NOMO-1 treated with dmso at 0.1 percent for 144 hours (cell line): ENCODE measurements around the gene ARHGAP22.

Experiments used
- DNase-seq: peaks from one replicate; lab custom pipeline; 2025; ENCODE audit not compliant: unreplicated experiment; lab: John Stamatoyannopoulos, UW

ARHGAP22 gene

GRCh38 chr10:48517482-48517881, 87.4 kb downstream of the ARHGAP22 start:
- DNase-seq = no peak

GRCh38 chr10:48516911-48517310, 88.0 kb downstream of the ARHGAP22 start:
- no peak for DNase-seq

GRCh38 chr10:48514916-48515315, 90.0 kb downstream of the ARHGAP22 start:
- DNase-seq = no peak

DNA sequence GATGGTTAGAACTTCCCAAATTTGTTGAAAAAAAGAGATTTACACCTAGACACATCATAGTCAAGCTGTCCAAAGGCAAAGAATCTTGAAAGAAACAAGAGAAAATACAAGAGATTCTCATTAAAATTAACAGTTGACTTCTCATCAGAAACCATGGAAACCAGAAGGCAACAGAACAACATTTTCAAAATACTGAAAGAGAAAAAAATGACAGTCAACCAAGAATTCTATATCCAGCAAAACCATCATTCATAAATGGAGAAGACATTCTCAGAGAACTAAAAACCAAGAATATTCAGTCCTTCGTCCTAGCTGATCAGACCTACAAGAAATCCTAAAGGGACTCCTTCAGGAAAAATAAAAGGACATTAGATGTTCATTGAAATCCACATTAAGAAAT, 90.6 kb downstream of the ARHGAP22 start:
- no peak for DNase-seq

DNA sequence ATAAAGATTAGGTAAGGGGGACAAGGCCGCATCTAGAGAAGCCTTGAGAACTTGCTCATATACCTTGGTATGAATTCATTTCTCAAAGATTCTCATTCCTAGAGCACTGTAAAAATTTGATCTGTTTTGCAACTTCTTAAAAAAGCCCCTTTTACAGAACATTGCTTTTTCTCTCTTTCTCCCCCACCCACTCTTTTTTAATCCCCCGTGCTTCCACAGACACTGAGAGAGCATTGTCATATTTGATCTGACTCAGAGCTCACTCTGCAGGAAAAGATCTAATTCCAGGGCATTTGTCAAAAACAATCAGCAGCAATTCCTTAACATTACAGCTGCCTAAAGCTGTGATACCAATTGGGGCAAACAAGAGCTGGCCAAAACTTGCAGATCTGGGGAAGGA, 92.0 kb downstream of the ARHGAP22 start:
- DNase-seq = no peak

GRCh38 chr10:48511875-48512231, 93.0 kb downstream of the ARHGAP22 start:
- peak; percentile 55 for DNase-seq

- DNase-seq = no peak
Observed at GRCh38 chr10:48511066-48511874, 93.6 kb downstream of the ARHGAP22 start.

DNA sequence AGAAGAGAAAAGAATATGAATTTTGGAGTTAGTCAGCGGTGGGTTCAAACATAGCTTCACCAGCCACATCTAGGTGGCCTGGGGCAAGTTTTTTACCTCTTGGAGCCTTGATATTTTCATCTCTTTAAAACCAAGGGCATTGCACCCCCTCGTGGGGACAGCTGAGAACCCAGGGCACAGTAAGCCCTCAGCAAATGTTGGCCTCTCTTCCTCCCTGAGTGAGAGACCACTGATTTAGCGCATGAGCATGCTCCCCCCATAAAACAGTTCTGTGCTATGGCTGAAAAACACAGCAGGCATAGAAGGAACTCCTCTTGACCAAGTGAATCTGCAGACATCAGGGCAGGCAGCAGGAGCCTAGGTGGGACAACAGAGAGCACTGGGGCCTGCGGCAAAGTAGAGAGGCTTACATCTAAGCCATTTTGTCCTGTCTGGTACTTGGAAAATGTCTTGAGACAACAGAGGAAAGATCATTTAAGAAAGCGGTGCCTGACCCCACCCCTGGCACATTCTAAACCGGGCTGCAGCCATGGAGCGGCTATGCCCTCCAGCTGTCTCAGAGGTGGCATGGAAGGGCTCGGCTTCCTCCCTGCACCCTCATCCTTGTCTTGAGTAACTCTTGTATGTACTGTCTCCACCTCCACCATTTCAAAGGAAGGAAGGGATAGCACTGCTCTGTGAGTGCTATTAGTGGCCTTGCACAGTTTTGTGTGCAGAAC, 94.7 kb downstream of the ARHGAP22 start:
- DNase-seq = no peak

DNA sequence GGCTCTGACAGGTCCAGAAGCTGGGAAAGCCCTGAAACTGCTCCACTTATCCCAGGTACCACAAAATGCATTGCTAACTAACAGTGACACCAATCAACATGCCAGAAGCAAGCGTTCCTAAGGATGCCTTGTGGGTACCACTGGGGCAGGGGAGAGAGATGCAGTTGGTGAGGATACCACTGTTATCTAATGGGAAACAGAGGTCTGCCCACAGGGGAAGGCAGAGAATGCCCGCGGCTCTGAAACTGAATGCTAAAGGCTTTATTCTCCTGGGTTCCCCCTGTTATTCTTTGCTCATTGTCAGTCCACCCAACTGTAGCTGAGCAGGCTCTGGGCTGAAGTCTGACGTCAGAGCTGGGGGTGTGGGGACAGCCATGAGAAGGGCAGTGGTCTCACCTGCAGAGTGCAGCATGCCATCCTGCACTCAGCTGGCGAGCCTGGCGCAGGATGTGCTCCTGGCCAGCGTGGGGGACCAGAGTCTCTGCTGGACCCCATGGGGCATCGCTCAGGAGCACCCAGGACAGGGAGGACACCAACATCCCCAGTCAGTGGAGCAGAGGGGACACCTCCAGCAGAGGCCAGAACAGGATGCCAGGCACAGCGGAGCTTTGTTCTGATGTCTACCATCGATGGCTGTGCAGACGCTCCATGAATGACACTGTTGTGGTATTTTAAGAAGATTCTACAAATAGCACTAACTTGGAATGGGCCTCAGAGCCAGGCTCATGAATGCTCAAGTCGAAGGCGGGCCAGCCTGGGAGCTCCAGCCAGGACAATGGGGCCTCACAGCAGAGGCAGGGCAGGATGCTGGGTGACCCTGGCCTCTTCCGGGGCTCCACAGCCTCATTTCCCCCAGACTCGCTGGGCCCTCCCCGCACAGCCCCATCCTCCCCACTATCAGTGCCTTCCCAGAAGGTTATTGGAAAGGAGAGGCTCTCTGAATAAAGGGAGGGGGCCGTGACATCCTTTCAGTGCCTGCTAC, 95.8 kb downstream of the ARHGAP22 start:
- no peak for DNase-seq

DNA sequence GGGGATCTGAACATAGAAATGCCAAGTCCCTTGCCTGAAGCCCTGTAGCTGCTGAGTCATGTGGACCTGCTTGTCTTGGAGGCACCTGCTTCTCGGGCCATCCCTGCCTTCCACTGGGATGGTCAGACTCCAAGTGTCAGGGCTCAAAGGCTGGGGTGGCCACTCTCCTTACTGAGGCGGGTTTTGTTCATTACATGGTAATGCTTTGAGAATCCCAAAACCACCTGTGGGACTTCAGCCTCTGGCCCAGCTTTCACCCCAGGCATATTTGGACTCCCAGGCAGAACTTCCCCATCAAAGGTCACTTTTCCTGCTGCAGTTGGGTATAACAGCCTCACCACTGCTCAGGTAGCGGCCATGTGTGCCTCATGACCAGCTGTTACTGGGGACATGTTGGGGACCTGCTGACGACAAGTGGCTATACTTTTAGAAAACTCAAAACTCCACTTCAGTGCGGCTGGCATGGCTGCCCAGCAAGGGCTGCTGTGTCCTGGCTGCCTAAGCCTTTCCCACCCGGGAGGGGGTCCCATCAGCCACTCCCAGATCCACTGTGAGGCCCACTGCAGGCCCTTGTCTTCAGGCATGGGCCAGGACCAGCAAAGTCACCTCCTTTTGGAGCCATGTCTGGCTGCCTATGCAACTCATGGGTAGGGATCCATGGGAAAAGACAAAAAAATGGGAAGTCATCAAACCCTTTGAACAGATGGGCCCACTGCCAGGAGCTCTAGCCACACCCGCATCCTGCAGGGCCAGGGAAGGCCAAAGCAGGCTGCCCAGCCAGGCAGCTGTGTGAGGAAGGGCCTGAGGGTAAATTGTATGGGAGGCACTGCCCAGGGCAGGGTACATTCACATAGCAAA, 96.7 kb downstream of the ARHGAP22 start:
- DNase-seq = no peak

GRCh38 chr10:48507494-48507893, 97.4 kb downstream of the ARHGAP22 start:
- no peak for DNase-seq

DNA sequence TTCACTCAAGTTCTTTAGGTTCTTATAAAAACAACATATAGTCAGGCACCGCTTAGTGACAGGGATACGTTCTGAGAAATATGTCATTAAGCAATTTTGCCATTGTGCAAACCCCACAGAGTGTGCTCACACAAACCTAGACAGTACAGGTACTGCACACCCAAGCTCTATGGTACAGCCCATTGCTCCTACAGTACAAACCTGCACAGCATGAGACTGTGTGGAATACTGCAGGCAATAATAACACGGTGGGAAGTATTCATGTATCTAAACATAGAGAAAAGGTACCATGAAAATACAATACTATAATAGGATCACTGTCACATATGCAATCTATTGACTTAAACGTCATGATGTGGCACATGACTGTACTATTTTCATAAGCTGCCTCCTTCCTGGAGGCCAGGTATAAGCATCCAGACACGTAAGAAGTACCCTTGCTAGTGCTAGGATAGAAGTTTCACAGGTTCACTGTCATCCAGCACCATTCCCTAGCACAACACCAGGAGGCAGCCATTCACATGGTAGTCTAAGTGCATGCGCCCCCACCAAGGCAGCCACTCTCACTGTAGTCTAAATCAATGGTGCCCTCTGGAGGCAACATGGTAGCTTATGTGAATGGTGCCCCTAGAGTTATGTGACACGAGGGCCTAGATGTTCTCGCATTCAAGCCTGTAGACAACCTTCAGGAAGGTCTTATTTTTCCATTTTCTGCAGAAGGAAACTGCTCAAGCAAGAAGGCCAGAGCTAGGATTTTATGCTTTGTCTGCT, 98.5 kb downstream of the ARHGAP22 start:
- peak; percentile 60 for DNase-seq

DNA sequence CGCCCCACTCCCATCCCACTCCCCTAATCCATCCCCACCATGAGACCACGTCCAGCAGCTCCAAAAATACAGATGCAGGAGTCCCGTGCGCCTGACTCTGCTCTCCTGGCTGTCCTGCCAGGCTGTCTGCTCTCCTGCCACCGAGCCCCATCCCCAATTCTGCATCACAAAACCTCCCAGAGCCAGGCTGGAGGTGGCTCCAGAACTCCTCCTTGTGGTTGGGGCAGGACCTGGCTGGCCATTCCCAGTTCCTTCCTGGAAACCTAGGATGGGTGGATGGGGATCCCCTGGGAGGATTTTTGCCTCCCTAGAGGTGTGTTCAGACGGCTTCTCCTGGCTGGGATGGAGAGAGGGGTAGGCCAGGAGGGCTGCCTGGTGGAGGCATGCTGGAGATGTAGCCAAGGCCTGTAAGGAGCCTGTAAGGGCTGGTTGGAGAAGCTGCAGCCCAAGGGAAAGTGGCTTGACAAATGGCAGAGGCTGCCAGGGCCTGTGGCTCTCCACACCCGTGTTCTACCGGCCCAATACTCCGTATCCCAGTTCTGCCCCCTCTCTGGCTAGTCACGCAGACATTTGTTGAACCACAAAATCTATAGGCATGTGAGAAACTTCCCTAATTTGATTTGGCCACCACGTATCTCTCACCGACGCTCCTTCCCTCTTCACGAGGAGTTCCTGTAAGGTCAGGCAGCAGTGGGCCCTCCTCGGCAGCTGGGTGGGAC, 99.3 kb downstream of the ARHGAP22 start:
- peak; percentile 65 for DNase-seq

GRCh38 chr10:48504141-48504885, 100.6 kb downstream of the ARHGAP22 start:
- DNase-seq = no peak

DNA sequence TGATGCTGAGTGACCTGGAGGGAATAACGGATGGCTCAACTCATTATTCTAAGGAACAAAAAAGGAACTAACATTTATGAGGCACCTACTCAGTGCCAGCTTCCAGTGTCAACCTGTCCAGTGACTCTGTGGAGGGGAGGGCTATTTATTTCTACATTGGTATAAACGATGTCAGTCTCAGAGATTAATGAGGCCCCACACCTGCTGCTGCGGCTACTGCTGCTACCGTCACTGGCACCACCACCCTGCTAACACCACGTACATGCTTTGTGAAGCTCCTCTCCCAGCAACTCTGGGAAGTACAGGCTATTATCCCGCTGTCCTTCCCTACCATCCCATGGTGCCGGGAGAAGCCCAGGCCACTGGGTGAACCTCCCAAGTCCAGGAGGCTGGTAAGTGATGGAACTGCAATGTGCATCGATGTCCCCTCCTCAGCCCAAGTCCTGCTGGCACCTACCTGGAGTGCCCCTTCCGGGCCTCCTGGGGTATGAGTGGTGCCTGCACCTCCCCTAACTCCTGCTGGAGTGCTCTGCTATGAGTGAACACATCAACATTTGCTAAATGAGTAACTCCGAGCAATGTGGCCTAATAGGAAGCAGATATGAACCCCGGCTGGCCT, 101.5 kb downstream of the ARHGAP22 start:
- no peak for DNase-seq

DNA sequence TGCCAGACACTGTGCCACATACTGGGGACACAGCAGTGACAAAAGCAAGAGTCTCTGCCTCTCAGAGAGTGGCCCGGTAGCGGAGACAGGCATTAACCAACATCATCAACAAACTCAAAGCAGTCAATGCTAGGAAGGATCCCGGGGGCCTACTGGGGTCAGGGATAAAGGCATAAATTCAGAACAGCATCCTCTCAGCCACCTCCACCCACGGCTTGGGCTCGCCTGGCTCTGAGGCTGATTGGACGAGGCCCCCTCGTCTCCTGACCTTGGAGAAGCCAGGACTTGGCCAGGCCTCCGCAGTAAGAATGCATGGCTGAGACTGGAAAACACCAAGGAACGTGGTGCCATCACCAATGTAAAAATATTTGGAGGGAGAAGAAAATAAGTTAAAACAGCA, 102.1 kb downstream of the ARHGAP22 start:
- no peak for DNase-seq

- no peak for DNase-seq
Observed at GRCh38 chr10:48501787-48502771, 102.8 kb downstream of the ARHGAP22 start.
